GM08714 (cell line): ENCODE measurements around the gene PPP1R3G.
"Not testable (repeated sequence)": the region's sequence is repeated elsewhere in the genome, so short reads cannot be mapped to it uniquely, and the experiment has no call there.

Source experiments
- H3K4me3 ChIP-seq: fragments of 200-500 bp; sonication (Bioruptor generic); 2 replicates; pipeline ENCODE4 v1.5.1; 2014; ENCODE audit warnings: mild to moderate bottlenecking, low read length, inconsistent platforms
- ZNF274 ChIP-seq: IDR thresholded peaks from 2 replicates; pipeline ENCODE4 v1.6.1; 2012; ENCODE audit warnings: mild to moderate bottlenecking, low read depth, low read length

Gene PPP1R3G

DNA sequence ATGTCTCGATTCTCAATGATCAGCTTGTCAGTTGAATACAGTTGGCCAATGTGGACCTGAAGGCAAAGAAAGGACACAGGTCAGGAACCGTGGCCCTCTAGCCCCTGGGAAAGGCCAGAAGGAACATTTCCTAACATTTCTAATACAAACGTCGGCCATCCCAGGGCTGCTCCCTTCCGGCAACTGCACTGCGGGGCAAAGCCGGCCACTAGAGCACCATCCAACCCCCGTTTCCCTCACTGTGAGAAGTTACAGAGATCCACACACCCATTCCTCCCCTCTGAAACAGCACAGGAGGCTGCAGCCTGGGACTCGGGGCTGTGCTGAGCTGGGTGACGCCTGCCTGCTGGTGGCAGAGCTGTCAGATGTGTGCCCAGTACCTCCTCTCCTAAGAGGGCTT is 24.3 kb downstream of the PPP1R3G start:
- TF ChIP-seq ZNF274, result no peak
- no peak overlapping the region for H3K4me3 ChIP-seq

DNA sequence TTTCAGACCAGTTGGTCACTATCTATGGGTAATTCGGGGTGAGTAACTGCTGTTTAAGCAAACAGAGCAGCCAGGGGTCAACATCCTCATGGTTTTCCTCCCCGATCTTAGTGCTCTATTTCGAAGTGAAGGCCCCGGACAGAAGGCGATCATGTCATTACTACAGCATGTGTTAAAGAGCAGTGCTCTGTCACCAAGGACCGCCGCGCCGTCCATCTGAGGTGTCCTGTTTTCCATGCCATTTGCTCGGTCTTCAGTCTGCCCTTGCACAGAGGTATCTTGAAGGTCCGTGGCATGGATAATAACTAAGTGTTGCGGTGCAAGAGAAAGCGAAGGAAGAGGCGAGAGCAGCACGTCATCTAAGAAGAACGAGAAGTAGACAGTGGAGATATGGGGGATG is 25.1 kb downstream of the PPP1R3G start:
- TF ChIP-seq ZNF274, result no peak

GRCh38 chr6:5111626-5112025 is 26.5 kb downstream of the PPP1R3G start:
- TF ChIP-seq ZNF274, result no peak
- H3K4me3 ChIP-seq, result no peak overlapping the region

More for the DNA sequence above, 25.1 kb downstream of the PPP1R3G start:
- H3K4me3 ChIP-seq, result no peak overlapping the region

GRCh38 chr6:5112066-5112799 is 27.1 kb downstream of the PPP1R3G start:
- TF ChIP-seq ZNF274, result no peak
- no peak overlapping the region for H3K4me3 ChIP-seq

DNA sequence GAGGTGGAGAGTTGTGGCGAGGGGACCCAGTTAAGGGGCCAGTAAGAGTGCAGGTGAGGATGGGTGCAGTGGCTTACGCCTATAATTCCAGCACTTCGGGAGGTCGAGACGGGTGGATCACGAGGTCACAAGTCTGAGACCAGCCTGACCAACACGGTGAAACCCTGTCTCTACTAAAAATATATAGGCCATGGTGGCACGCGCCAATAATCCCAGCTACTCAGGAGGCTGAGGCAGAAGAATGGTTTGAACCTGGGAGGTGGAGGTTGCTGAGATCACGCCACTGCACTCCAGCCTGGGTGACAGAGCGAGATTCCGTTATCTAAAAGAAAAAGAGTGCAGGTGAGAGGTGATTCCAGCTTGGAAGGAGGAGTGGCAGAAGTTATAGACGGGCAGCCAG is 28.0 kb downstream of the PPP1R3G start:
- H3K4me3 ChIP-seq, result no peak overlapping the region
- TF ChIP-seq ZNF274, result no peak

DNA sequence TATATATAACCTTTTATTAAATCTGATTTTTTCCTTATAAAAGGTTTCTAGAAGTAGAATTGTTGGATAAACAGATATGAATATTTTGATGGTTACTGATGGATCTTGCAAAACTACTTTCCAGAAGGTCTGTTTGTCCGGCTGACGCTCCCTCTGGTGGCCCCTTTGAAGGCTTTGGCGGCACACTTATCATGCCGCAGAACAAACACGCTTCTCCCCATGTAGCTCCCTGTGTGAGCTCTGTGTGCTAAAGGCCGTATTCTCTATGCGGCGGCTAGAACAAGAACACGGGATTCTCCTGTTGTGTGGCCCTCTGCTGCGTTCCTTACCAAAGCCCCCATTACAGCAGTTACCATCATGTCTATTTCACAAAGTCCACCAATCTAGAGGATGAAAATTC is 30.0 kb downstream of the PPP1R3G start:
- H3K4me3 ChIP-seq, result no peak overlapping the region
- TF ChIP-seq ZNF274, result no peak

- no peak for TF ChIP-seq ZNF274
- H3K4me3 ChIP-seq, result no peak overlapping the region
Observed at GRCh38 chr6:5116243-5116991, 31.3 kb downstream of the PPP1R3G start.

DNA sequence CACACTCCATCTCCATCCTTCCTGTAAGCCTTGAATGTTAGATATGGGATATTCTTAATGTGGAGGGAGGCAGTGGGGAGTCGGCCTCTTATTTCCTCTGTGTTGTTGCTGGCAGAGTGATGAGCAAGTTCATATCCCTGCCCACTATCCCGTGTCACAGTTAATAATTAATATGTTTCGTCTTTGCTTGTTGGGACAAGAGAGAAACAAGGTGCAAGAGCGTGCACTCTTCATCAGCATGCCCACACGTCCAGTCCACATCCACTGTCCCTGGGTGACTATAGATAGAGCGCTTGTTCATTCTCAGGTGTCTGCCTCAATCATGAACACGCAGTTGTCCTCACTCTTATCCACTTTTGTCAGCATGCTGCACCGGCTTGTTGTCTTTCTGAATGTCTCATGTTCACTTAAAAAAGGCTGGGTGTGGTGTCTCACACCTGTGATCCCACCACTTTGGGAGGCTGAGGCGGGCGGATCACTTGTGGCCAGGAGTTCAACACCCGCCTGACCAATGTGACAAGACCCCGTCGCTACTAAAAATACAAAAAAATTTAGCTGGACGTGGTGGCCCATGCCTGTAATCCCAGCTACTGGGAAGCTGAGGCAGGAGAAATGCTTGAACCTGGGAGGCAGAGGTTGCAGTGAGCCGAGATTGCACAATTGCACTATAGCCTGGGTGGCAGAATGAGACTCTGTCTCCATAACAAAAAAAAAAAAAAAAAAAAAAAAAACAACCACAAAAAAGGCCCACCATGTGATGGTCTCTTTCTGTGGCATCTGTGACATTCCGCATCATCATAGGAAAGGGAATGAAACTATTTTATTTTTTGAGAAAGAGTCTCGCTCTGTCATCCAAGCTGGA is 34.2 kb downstream of the PPP1R3G start:
- TF ChIP-seq ZNF274, result no peak
- no peak overlapping the region for H3K4me3 ChIP-seq

GRCh38 chr6:5120011-5120410 is 34.9 kb downstream of the PPP1R3G start:
- H3K4me3 ChIP-seq, result no peak overlapping the region
- no peak for TF ChIP-seq ZNF274

DNA sequence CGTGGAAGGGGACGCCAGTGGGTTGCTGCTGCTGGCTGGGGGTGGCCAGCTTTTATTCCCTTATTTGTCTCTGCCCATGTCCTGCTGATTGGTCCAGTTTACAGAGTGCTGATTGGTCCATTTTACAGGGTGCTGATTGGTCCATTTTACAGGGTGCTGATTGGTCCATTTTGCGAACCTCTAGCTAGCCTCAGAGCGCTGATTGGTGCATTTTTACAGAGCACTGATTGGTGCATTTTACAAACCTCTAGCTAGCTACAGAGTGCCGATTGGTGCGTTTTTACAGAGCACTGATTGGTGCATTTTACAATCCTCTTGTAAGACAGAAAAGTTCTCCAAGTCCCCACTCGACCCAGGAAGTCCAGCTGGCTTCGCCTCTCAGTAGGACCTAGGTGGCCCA is 35.4 kb downstream of the PPP1R3G start:
- not testable (repeated sequence) for H3K4me3 ChIP-seq

GRCh38 chr6:5121479-5121878 is 36.3 kb downstream of the PPP1R3G start:
- no peak overlapping the region for H3K4me3 ChIP-seq
- no peak for TF ChIP-seq ZNF274

DNA sequence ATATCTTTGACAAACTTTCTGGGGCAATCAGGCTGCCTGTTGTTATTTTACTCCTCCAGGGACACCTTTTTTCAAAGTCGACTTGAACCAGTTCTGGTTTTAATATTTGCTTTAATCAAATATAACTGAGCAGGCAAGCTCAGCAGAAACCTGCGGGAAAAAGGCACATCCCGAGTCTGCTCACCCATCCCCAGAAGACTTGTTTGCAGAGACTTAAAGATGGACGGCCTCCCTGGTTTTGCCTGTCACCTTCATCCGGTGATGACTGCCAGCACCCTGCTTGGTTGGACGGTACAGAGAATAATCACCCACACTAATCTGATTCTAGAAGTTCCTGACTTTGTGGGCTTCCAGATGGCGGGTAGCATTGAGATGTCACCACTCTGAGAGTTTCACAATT is 36.8 kb downstream of the PPP1R3G start:
- no peak overlapping the region for H3K4me3 ChIP-seq
- no peak for TF ChIP-seq ZNF274

DNA sequence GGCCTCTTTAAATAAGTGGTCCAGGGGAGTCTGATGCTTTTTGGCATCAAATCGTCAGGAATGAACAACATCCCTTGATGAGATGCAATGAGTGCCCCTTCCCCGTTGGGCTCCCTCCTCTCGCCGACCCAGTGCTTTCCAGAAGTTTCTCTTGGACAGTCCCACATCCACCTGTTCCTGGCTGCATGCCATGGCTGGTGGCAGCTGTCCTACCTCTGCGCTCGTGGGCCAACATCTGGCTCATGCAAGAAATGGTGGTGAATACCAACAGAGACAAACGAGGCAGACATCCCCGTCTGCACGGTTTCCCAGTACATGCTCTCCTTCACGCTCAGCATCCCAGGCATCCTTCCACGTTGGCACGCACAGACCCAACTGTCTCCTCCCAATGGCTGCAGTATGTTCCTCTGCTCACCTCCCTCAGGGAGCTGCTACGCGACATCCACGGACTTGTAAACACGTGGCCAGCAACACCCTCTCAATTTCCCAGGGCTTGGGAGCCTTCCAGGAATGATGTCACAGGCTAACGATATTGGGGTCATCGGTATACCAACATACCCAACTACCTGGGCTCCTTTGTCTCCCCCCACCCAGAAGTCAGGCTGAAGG is 37.5 kb downstream of the PPP1R3G start:
- no peak for TF ChIP-seq ZNF274
- H3K4me3 ChIP-seq, result no peak overlapping the region
